ENCODE results near the gene SLC39A11. TPM values are rescaled to one million over a fixed set of nuclear protein-coding genes. Genes with fewer than 3 reads are reported as not detected.

Gene SLC39A11, protein sequence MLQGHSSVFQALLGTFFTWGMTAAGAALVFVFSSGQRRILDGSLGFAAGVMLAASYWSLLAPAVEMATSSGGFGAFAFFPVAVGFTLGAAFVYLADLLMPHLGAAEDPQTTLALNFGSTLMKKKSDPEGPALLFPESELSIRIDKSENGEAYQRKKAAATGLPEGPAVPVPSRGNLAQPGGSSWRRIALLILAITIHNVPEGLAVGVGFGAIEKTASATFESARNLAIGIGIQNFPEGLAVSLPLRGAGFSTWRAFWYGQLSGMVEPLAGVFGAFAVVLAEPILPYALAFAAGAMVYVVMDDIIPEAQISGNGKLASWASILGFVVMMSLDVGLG
- total RNA-seq: 10 to 100 TPM in 1 of 2 experiments, 1 to 10 TPM in 1; 9.7 to 12.2 TPM
- 9.1 TPM for polyA plus RNA-seq (2013, experiment 1 of 2)
- 8.8 TPM for polyA plus RNA-seq (2013, experiment 2 of 2)
- total RNA-seq: 2.8 to 20.9 (median 11.5) reads per million in 172 experiments

- no peaks in the 10 kb centered on the region for H3K9me3 Mint-ChIP-seq
- H3K4me3 Mint-ChIP-seq: peak within 1 kb of the TSS; percentile 91
- POLR2A ChIA-PET: no interaction called here
- H3K27ac Mint-ChIP-seq: peak within 1 kb of the TSS; percentile 80
- no peaks in the 10 kb centered on the region for H3K27me3 Mint-ChIP-seq
- peaks cover 17% of the 10 kb centered on the region for H3K36me3 Mint-ChIP-seq (ENCODE audit: low read depth)
- DNase-seq (peak; percentile 72 to 95 (median 87)), ATAC-seq (ENCODE audit: poor library complexity) (peak; percentile 96)
- TF ChIP-seq CTCF (IDR thresholded peaks at IDR 0.05): no peak
- H3K4me1 ChIP-seq (ENCODE audit: insufficient read depth, low read length): peaks cover 24% of the 10 kb centered on the region
- CTCF ChIA-PET: no interaction called here
- peaks cover 8% of the 10 kb centered on the region for H3K36me3 ChIP-seq (ENCODE audit: insufficient read depth, low read length)
- H3K4me1 Mint-ChIP-seq (ENCODE audit: low read depth): peaks cover 36% of the 10 kb centered on the region
- no peaks in the 10 kb centered on the region for H3K9me3 ChIP-seq (ENCODE audit: control insufficient read depth in 1 of 2, insufficient read depth in 1 of 2, low read length in 2 of 2)
- peak within 1 kb of the TSS; percentile 77 for H3K4me3 ChIP-seq (ENCODE audit: low read length)
- intact Hi-C loops (cut with DNase I, micrococcal nuclease): loop anchor here in 1 of 2 experiments (2.0 kb wide), 2 partner anchors 100 to 140 kb away; partner anchors contain the start of gene COG1
- H3K27me3 ChIP-seq (ENCODE audit: control insufficient read depth in 1 of 2, insufficient read depth in 2 of 2, low read length in 2 of 2): peaks cover 0 to 4% of the 10 kb centered on the region in 2 experiments
- H3K27ac ChIP-seq (ENCODE audit: low read depth in 1 of 2, low read length in 2 of 2): peak within 1 kb of the TSS in 1 of 2 donors; percentile 18
These were observed at the start of gene SLC39A11 for GRCh38 chr17:73092523-73093135. TSS of gene SLC39A11 (minus strand) at chr17:73092688. CDS start at chr17:73088764, 3,924 bp downstream.

GRCh38 chr17:73141411-73141810, 48.9 kb upstream of the SLC39A11 start:
- DNase-seq: no peak
- CTCF ChIA-PET: no interaction called here
- no peak overlapping the region for H3K27ac ChIP-seq (ENCODE audit: low read depth in 1 of 2, low read length in 2 of 2)

DNA sequence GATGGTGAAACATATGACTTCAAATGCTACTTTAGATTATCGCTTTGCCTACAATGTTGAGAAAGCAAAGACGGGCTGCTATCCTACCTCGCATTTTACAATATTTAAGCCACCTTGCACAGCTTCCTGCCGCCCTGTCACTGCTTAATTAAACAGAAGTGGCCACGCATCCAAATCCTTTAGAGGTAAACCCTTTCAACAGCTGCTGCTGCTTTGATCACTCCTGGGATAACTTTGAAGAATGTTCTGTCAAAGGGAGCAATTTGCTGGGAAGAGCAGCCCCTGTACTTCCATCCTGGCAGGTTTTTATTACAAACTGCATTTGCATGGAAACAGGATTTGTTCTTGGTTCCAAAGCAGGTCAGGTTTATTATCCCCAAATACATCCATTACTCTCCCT, 48.1 kb upstream of the SLC39A11 start:
- H3K27ac ChIP-seq (ENCODE audit: low read depth in 1 of 2, low read length in 2 of 2): no peak overlapping the region
- Mint-ChIP-seq H3K4me1 (ENCODE audit: low read depth) (peaks cover 12% of the 10 kb centered on the region), H3K4me3 (no peak overlapping the region), H3K27me3 (no peaks in the 10 kb centered on the region), H3K36me3 (ENCODE audit: low read depth) (no peaks in the 10 kb centered on the region), H3K27ac (no peak overlapping the region), H3K9me3 (peaks cover 4% of the 10 kb centered on the region)
- H3K4me1 ChIP-seq (ENCODE audit: insufficient read depth, low read length): peaks cover 11% of the 10 kb centered on the region
- no peak overlapping the region for H3K4me3 ChIP-seq (ENCODE audit: low read length)
- H3K36me3 ChIP-seq (ENCODE audit: insufficient read depth, low read length): no peaks in the 10 kb centered on the region
- H3K27me3 ChIP-seq (ENCODE audit: control insufficient read depth in 1 of 2, insufficient read depth in 2 of 2, low read length in 2 of 2): no peaks in the 10 kb centered on the region
- ATAC-seq (ENCODE audit: poor library complexity) (no peak), DNase-seq (no peak)
- peaks cover 0 to 6% of the 10 kb centered on the region in 2 experiments for H3K9me3 ChIP-seq (ENCODE audit: control insufficient read depth in 1 of 2, insufficient read depth in 1 of 2, low read length in 2 of 2)
- intact Hi-C loops (cut with DNase I, micrococcal nuclease): no loop called here
- no peak for TF ChIP-seq CTCF (IDR thresholded peaks at IDR 0.05)
- CTCF ChIA-PET: no interaction called here
- POLR2A ChIA-PET: no interaction called here

More at GRCh38 chr17:73141411-73141810, 48.9 kb upstream of the SLC39A11 start:
- POLR2A ChIA-PET: no interaction called here
- no peaks in the 10 kb centered on the region for H3K27me3 ChIP-seq (ENCODE audit: control insufficient read depth in 1 of 2, insufficient read depth in 2 of 2, low read length in 2 of 2)
- Mint-ChIP-seq H3K4me1 (ENCODE audit: low read depth) (peaks cover 12% of the 10 kb centered on the region), H3K36me3 (ENCODE audit: low read depth) (no peaks in the 10 kb centered on the region), H3K27ac (no peak overlapping the region), H3K27me3 (no peaks in the 10 kb centered on the region), H3K4me3 (no peak overlapping the region), H3K9me3 (peaks cover 8% of the 10 kb centered on the region)
- intact Hi-C loops (cut with DNase I, micrococcal nuclease): no loop called here
- H3K36me3 ChIP-seq (ENCODE audit: insufficient read depth, low read length): no peaks in the 10 kb centered on the region
- ATAC-seq (ENCODE audit: poor library complexity): no peak
- no peak for TF ChIP-seq CTCF (IDR thresholded peaks at IDR 0.05)
- peaks cover 6 to 8% of the 10 kb centered on the region in 2 experiments for H3K9me3 ChIP-seq (ENCODE audit: control insufficient read depth in 1 of 2, insufficient read depth in 1 of 2, low read length in 2 of 2)
- H3K4me3 ChIP-seq (ENCODE audit: low read length): no peak overlapping the region
- peaks cover 11% of the 10 kb centered on the region for H3K4me1 ChIP-seq (ENCODE audit: insufficient read depth, low read length)
